Stimulated activated CD8-positive, alpha-beta memory T cell treated with anti-CD3 and anti-CD28 coated beads, Interleukin-4, amount 100 ng/mL, for 24 hours (primary cell): ENCODE results near the gene CACNA1C.

Experiments used
- DNase-seq: peaks from one replicate; pipeline ENCODE4 v3.0.0-alpha.2; 2020; ENCODE audit warnings: low read depth

The CACNA1C gene

DNA sequence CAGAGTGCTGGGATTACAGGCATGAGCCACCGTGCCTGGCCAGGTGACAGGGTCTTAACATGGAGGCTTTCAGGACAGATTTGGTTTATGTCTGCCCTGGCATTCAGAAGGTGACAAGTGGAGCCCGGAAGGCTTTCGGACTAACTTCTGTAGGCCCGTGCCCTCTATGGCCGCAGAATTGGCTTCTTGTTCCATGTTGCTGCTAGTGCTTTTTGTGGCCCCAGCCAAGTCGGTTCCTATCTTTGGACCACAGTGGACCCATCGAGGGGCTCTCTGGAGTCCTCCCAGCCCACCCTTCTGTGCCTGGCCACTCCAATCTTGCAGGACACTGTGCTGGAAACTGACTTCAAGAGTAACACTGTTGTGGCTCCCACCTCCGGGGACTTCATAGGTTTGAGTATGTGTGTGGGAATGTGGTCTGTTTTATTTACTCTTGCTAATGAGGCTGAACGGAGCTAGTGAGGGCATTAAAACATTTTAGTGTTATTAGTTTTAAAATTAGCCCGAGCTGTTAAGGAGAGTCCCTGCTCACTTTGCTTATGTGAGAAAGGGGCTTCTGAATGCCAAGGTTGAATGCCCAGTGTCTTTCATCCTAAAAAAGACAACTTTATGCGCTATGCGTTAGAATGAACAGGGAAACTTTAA, 245.9 kb downstream of the CACNA1C start:
- no peak for DNase-seq

DNA sequence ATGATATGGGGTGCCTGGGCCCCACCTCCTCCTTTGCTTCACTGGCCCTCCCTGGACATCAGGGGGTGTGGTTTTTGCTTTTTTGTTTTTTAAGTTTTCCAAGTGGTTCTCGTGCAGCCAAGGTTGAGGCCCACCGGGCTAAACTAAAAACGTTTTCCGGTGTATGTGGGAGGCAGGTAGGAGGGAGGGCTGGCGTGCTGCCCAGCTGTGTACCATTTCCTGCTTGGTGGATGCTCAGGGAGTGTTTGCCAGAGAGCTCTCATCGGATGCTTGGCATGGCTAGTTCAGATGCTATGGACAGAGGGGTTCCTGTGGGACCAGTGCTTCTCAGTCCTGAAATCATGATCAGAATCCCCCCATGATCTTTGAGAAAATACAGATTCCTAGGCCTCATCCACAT, 246.4 kb downstream of the CACNA1C start:
- DNase-seq = no peak

DNA sequence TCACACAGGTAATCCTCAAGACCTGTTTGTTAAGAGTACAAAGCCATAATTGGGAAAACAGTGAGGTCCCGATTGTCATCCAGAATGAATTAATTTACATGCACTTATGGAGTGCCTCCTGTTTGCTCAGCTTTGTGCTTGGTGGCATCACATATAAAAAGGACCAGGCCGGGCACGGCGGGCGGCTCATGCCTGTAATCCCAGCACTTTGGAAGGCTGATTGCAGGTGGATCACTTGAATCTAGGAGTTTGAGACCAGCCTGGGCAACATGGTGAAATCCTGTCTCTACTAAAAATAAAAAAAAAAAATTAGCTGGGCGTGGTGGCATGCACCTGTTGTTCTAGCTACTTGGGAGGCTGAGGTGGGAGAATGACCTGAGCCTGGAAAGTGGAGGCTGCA, 247.4 kb downstream of the CACNA1C start:
- DNase-seq = no peak

DNA sequence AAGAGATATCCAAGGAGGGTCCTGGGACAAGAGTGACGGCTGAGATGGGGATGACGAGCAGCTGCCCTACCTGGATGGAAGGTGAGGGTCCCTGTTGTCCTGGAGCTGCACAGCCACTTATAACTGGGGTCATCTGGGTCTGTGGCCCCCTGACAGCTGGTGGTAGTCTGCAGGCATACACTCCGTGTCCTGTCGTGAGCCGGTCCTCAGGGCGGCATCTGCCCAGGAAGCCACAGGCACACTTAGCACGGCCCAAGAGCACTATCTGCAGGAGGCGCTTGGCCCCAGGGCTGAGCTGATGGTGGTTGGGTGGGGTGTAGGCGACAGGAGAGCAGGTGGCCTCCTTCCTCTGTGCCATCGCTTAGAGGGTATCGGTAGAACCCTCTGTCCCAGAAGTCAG, 248.1 kb downstream of the CACNA1C start:
- DNase-seq = no peak

DNA sequence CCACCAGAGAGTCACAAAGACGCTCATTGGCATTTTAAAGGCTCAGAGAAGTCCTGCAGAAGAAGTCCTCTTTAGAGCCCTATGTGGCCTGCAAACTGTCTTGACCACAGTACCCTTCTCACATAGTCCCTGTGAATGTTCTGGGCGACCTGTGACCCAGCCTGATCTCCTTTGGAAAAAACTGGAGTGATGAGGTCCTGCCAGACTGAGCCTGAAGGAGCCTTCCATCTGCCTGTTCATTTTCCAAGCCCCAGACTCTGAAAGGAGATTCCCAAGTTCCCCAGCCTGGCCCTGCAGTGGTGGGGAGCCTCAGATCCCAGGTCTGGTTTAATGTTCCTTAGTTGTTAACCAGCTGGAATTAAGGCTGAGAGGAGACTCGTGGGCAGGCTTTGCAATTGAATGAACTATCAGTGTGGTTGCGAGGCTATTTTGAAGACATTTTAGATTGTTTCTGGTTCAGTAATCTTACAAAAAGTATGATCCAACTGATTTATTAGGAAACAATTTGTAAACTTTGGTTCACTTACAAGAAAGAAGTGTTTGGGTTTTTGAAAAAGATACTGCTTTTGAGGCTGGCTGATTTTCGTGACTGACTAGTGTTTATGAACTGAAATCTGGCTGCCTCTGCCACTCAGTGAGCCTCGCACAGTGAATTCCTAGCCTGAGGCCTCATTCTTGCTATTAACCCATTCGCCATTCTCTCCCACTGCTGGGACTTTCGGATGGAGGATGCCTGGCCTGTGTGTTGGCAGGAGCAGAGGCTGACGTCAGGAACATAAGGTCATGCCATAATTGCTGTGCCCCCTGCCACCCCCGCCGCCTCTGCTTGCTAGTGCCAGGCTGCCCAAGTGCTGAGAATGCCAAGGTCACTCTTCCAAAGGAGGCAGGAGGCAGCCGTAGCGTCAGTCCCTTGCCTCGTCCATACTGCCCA, 249.0 kb downstream of the CACNA1C start:
- DNase-seq = no peak

DNA sequence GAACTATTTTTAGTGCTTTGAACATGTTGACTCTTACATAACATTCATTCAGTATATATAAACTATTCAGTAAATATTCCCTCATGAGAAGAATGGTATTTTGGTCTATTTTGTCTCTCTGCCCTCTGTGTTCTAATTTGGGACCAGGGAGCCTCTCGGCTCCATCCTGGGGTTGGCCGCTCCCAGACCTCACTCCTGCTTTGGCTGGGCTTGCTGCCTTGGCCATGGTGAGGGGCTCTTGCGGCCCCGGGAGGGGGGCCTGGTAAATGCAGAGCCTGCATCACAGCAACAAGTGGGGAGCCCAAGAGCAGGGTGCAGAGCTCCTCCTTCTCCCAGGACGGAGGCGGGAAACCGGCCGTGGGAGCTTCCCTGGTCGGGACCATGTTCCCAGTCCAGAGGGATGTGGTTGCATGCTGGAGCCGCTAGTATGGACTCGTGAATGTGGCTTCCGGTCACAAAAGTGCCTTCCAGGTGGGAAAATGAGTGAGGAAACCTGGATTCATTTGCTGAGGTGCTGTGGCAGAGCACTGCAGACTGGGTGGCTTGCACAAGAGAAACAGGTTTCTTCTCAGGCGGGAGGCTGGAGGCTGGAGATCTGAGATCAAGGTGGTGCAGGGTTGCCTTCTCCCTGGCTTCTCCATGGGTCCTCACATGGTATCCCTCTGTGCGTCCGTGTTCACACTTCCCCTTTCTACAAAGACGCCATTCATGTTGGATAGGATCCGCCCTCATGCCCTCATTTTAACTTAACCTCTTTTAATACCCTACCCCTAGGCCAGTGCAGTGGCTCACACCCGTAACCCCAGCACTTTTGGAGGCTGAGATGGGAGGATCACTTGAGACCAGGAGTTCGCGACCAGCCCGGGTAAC, 250.2 kb downstream of the CACNA1C start:
- no peak for DNase-seq

DNA sequence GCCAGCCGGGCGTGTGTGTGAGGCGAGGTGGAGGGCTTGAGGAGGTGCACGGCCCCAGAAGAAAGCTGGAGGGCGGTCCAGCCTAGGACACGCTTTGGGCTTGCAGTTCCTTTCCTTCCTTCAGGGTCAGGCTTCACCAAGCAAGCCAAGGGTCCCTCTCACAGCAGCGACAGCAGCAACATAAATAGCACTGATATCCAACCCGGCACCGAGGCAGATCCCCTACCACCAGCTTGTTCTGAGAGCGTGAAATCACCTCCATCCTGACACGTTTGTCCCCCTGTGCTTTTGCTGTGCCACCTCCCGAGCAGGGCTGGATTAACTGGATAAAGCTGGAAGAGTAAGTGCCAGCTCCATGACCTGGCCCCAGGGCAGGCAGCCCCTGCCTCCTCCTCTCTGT, 251.4 kb downstream of the CACNA1C start:
- no peak for DNase-seq

DNA sequence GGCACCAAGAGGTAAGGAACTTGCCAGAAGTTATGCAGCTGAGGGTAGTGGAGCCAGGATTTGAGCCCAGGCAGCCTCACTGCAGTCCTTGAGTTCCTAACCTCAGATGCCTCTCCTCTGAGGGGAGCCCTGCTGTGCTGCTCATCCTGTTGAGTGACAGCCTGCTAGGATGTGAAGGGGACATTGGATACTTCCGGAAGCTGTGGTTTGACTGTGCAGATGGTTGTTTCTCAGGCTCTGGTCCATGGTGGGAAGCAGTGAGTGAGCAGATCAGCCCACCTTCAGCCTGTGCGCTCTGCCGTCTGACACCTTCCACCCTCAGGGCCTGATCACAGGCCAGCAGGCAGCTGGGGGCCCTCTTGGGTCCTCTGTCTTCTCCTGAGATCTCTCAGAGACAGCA, 253.2 kb downstream of the CACNA1C start:
- no peak for DNase-seq

DNA sequence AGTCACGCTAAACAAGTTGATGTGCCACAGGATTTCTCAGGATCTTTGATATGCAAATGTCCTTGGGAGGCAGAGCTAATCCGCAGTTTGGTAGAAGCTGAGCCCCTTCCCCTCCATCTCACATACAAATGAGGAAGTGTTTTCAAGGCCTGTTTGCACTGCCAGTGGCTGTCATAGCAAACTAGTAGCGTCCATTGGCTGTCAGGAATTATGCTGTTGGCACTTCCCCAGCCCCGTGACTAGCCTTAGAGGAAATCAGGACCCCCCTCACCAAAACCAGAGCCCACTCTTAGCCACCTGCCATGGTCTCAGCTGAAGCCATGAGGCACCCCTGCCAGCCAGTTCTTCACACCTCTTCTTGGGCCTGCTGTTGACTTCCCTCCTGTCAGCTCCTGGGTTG, 253.9 kb downstream of the CACNA1C start:
- no peak for DNase-seq

DNA sequence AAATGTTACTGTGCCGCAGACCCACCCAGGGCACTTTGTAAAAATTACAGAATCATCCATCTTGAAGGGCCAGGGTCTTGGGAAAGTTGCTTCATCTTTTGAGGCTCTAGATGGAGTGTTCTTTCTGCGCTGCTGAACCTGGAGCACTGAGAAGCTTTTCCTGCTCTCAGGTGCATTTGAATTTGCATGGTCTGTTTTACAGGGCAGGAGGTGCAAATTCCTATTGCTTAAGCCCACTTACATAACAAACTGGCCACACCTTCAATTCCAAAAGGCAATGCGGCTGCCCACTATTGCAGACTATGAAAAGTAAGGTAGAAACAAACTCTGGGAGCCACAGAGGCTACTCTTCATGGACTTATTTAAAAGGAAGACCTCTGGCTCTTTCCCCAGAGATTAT, 254.8 kb downstream of the CACNA1C start:
- no peak for DNase-seq

DNA sequence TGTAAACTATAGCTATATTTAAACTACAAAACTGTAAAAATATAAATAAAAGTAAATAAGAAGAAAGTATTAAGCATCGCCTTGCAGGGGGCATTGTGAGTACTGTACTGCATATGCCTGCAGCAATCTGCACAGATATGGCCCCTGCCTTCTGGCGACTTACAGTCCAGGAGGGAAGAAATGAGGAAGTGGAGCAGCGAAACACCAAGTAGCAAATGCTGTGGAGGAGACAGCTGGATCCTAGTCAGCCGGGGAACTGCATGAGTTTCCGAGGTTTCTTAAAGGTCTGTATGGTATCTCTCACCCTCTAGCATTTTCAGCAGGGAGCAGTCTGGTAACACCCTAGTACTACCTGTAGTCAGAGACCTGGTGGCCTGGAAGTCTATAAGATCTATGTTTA, 256.9 kb downstream of the CACNA1C start:
- DNase-seq = no peak

DNA sequence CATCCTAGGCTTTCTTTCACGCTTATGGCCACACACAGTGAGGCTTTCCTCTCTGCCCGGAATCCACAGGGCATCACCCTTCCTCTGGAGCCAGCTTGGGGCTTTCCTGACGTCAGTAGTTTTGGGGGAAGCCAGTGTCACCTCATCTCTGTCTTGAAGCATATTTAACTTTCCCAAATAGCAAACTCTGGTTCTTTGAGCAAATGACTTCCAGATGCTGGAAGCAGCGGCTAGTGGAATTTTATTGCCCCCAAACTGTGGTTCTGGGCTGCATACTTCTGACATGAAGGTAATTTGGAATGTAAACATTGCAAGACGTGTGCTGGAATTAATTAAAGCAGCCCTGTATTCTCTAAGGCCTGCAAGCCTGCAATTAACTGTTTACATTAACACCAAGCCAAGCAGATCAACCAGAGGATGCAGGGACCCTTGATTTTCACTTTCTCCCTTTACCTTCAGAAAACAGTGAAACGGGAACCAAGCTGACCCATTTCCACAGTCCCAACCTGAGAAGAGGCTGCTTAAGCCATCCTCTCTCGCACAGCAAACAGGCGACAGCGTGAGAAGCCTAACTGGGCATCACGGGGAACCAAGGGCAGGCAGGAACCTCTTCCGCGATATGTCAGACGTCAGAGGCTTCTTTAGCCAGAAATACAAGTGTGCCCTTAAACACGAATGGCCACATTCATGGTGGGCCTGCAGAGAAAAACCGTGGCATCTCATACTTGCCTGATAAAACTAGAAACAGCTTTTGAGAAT, 258.4 kb downstream of the CACNA1C start:
- DNase-seq = no peak

DNA sequence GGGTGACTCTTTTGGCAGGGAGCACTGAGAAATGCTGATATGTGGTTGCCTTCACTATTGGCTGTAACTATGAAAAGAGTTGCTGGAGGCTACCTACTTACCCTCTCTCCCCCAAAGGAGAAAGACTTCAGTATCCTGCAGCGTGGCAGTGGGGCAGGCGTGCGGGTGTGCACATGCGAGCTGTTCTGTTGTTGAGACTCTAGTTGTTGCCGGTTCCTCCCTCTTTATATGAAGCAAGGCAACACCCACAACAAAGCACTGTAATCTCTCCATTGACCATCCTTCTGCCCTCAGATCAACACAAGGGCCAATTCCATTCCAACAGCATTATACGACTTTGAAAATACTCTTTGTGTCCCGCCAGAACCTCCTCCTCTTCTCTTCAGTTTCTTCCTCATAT, 259.4 kb downstream of the CACNA1C start:
- DNase-seq = no peak

DNA sequence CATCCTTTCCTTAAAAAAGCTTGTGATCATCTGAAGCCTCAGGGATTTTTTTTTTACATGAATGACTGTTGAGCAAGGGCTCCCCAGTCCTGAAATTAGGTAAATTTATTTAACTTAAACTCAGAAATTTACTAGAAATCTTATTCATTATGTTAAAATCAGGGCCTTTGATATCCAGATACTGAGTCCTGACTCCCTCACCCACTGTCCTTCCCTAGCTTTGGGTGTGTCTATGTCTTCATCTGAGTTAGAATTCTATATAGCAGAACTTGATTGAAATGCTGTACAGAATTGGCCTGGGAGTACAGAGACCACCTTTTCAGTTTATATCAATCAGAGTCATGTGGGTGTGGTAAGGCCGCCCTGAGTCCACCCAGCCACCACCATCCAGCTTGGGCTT, 260.0 kb downstream of the CACNA1C start:
- no peak for DNase-seq

DNA sequence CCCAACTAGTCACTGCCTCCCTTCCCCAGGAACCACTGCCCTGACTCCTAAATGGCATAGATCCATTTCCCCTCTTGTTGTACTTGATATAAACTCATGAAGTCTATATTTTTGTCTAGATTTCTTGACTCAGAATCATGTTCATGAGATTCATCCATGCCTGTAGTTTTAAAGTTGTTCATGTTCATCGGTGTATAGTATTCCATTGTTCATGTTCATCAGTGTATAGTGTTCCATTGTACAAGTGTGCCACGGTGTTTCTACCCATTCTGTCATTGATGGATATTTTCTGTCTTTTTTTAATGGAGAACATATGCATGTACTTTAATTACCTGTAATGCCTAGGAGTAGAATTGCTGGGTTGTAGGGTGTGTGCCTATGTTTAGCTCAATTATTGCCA, 261.7 kb downstream of the CACNA1C start:
- DNase-seq = no peak

DNA sequence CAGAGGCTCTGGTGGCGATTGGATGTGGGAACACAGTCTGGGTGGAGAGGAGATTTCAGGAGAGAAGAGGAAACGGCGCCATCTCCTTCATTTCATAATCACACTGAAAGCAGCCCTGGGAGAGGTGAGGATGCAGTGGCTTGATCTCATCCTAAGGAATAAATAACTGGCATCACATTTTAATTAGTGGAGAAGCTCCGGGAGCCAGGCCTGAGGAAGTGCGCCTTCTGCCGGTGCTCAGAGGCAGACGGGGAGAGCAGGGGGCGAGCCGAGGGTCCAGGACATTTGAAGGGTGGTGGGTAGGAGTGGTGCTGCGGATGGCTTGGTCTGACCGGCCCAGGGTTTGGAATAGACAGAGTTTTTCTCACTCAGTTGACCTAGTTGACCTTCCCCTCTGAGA, 265.0 kb downstream of the CACNA1C start:
- no peak for DNase-seq

DNA sequence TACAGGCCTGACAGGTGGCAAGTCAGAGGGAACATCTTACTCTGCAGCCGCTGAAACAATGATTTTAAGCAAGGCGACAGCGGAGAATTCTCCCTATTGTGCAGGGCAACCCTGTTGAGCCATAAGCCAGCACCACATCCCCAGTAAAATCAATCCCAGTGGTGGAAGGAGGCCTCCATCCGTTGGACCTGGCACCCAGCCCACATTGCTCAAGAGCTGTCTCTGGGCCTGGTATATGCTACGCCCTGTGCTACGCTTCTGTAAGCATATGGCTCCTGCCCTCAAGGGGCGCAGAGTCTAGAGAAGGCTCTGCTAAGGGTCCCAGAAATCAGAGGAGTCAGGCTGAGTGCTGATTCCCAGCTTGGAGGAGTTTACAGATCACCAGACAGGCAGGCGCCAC, 265.5 kb downstream of the CACNA1C start:
- DNase-seq = no peak

DNA sequence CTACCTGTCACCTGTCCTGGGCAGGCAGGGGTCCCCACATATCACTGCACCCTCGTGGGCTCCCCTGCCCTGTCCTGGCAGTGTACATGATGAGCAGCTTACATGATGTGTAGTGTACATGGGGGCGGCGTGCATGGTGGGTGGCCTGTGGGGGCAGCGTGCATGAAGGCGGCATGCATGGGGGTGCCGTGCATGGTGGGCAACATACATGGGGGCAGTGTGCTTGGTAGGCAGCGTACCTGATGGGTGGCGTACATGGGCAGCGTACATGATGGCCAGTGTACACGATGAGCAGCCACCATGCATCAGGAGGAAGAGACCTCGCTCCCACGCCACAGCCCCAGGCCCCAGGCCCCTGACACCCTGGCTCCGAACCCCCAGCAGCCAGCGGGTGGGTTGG, 266.3 kb downstream of the CACNA1C start:
- no peak for DNase-seq

DNA sequence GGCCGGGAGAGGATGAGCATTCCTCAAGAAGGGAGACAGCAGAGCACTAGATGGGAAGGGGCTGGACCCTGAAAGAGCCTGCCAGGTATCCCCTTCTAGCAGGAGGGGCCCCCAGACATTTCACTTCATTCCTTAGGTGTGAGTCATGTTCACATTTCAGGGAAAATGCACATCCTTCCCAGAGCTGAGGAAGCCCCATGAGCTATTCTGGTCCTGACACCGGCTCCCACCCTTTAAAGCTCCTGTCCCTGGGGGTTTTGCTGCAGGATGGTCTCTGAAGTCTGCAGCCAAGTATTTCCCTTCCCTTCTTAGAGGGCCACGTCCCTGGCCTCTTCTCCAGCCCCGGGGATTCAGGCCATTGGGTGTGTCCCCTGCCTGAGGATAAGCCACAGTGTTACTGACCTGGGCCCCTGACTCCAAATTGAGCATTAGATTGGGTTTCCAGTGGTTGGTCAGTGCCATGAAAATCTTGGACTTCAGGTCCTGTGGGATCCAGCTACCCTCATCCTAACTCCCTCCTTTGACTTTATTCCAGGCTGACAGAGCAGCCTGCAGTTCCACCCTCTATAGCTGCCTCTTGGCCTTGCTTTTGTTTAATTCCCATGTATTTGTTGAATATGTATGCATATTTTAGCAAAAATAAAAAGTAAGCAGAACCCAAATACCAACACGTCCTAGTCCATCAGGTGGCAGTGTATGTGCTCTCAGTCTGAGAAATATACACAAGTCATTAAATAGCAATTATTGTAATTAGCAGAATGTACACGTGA, 267.1 kb downstream of the CACNA1C start:
- DNase-seq = no peak

DNA sequence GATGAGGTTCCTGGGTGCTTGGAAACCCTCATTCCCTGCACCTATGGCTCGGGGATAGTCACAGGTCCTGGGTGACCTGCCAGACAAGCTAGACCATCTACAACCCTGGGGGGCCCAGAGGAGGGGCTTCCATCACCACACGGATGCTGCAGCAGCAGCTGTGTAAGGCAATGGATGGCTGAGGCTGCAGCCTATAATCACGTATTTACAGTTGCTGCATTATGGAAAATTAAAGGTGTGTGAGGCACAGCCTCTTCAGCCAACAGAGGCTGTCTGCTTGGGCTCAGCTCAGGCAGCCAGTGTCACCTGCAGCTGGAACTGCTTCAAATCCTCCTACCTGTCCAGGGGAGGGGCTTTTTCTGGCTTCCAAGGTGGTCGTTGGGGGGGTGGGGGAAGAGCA, 268.1 kb downstream of the CACNA1C start:
- no peak for DNase-seq

DNA sequence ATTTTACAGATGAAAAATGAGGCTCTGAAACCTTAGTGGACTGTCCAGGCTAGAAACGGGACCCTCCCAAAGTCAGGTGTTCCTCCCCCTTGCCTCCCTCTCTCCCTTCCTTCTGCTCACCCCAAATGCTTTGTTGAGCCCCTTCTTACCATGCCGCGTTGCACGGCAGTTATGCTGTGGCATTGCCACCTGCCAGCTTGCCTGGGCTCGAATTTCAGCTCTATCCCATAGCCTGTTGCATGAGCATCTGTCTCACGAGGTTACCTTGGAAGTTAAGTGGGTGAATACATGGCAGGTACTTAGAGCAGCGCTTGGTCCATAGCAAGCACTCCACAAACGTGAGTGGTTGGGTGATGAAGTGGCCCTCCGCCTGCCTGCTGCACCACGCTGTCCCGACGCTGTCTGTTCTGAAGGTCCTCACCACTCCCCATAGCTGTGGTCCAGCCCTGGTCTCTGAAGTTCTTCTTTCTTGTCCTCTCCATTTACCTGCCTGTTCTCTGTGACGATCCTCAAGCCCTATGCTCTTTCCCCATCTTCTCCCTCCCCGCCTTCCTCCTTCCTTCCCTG, 269.9 kb downstream of the CACNA1C start:
- DNase-seq = no peak
